Measurements from ENCODE around the gene GSTCD. TPM values are rescaled to one million over a fixed set of nuclear protein-coding genes. Genes with fewer than 3 reads are reported as not detected.
"Not testable (repeated sequence)": the region's sequence is repeated elsewhere in the genome, so short reads cannot be mapped to it uniquely, and the experiment has no call there.

The GSTCD gene
- total RNA-seq, 4 donors from 2014 or later: 8.2 to 33.5 (median 15.3) TPM

GRCh38 chr4:105837037-105837436, 128.5 kb downstream of the GSTCD start:
- Histone ChIP-seq H3K36me3 (no peaks in the 10 kb centered on the region), H3K9me3 (no peaks in the 10 kb centered on the region), H3K4me1 (no peaks in the 10 kb centered on the region), H3K27me3 (no peaks in the 10 kb centered on the region), H3K4me3 (no peak overlapping the region), H3K27ac (no peak overlapping the region)
- TF ChIP-seq POLR2A (IDR thresholded peaks at IDR 0.05) (no peak), CTCF (IDR thresholded peaks at IDR 0.05) (no peak)
- intact Hi-C loops (cut with DNase I; ENCODE audit: low total_unique reads): no loop called here
- DNase-seq: no peak

DNA sequence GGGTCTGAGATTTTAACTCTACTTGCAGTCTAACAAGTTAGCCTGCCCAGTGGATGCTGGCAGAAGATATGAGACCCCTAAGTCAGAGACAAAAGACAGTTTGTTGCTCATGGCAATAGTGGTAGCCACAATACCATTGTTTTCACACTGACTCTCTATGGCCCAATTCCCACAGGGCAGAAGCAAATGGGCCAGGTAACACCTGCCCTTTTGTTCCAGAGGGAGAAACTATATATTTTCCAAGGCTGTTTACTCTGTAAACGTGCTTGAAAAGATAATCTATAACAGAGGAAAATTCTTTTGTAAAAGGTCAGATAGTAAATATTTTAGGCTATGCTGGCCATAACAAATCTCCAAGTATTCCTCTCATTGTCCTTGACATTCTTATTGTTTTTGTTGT, 129.5 kb downstream of the GSTCD start:
- DNase-seq: no peak
- Histone ChIP-seq H3K27ac (no peak overlapping the region), H3K36me3 (no peaks in the 10 kb centered on the region), H3K4me1 (no peaks in the 10 kb centered on the region), H3K9me3 (no peaks in the 10 kb centered on the region), H3K27me3 (no peaks in the 10 kb centered on the region), H3K4me3 (no peak overlapping the region)
- TF ChIP-seq CTCF (IDR thresholded peaks at IDR 0.05) (no peak), POLR2A (IDR thresholded peaks at IDR 0.05) (no peak)
- intact Hi-C loops (cut with DNase I; ENCODE audit: low total_unique reads): no loop called here

GRCh38 chr4:105840426-105841174, 132.0 kb downstream of the GSTCD start:
- no peaks in the 10 kb centered on the region for H3K27me3 ChIP-seq
- intact Hi-C loops (cut with DNase I; ENCODE audit: low total_unique reads): no loop called here
- no peaks in the 10 kb centered on the region for H3K9me3 ChIP-seq
- no peak for DNase-seq
- H3K4me1 ChIP-seq: no peaks in the 10 kb centered on the region
- no peak overlapping the region for H3K27ac ChIP-seq
- H3K36me3 ChIP-seq: no peaks in the 10 kb centered on the region
- H3K4me3 ChIP-seq: no peak overlapping the region
- no peak for TF ChIP-seq POLR2A (IDR thresholded peaks at IDR 0.05)

GRCh38 chr4:105843941-105844340, 135.4 kb downstream of the GSTCD start:
- Histone ChIP-seq H3K9me3 (no peaks in the 10 kb centered on the region), H3K4me1 (no peaks in the 10 kb centered on the region), H3K4me3 (no peak overlapping the region), H3K27me3 (no peaks in the 10 kb centered on the region), H3K36me3 (no peaks in the 10 kb centered on the region), H3K27ac (no peak overlapping the region)
- intact Hi-C loops (cut with DNase I; ENCODE audit: low total_unique reads): no loop called here
- no peak for DNase-seq
- TF ChIP-seq POLR2A (IDR thresholded peaks at IDR 0.05): no peak
- TF ChIP-seq CTCF (IDR thresholded peaks at IDR 0.05): no peak

GRCh38 chr4:105845559-105845958, 137.0 kb downstream of the GSTCD start:
- Histone ChIP-seq H3K27me3 (no peaks in the 10 kb centered on the region), H3K9me3 (no peaks in the 10 kb centered on the region), H3K27ac (no peak overlapping the region), H3K36me3 (no peaks in the 10 kb centered on the region), H3K4me1 (no peaks in the 10 kb centered on the region), H3K4me3 (no peak overlapping the region)
- DNase-seq: no peak
- TF ChIP-seq CTCF (IDR thresholded peaks at IDR 0.05) (no peak), POLR2A (IDR thresholded peaks at IDR 0.05) (no peak)
- intact Hi-C loops (cut with DNase I; ENCODE audit: low total_unique reads): no loop called here

DNA sequence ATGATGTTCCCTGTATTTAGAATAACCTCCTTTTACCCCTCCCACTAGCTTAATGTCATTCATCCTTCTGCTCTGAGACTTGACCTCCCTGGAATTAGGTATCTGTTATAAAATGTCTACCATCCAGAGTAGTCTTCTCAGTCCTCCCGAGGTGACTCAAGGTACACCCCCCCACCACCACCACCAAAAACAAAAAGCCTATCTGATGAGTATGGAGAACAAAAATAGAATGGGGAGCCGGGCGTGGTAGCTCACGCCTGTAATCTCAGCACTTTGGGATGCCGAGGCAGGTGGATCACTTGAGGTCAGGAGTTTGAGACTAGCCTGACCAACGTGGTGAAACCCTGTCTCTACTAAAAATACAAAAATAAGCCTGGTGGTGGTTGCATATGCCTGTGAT, 139.8 kb downstream of the GSTCD start:
- H3K27me3 ChIP-seq; H3K27ac ChIP-seq; H3K4me1 ChIP-seq; H3K36me3 ChIP-seq; H3K4me3 ChIP-seq; DNase-seq; intact Hi-C loops (cut with DNase I; ENCODE audit: low total_unique reads); H3K9me3 ChIP-seq: not testable (repeated sequence)
